NCI-H526 (cell line): ENCODE data around the gene CSTF1.
"Not testable (repeated sequence)": the region's sequence is repeated elsewhere in the genome, so short reads cannot be mapped to it uniquely, and the experiment has no call there.

Experiments
- DNase-seq, 2 experiments: peaks; one replicate each; lab custom pipeline; 2025; lab: John Stamatoyannopoulos, UW

Gene CSTF1

GRCh38 chr20:56409521-56409920 lies 17.1 kb downstream of the CSTF1 start:
- no peak for DNase-seq

DNA sequence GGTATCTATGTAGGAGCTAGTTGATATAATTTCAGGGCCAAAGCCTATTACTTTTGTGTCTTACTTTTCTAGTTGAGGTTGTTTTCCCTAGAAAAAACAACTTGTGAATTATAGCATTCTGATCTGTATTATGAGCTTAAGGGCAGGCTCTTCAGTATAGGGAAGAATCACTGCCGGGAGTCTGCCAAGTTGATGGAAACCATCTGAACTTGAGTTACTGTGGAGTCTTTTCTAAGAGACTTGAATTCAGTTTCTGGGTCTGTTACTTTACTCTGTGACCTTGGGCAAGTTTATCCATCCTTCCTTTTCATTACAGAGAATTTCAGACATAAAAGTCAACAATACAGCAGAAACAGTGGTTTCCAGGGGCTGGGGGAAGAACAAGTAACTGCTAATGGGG lies 17.5 kb downstream of the CSTF1 start:
- no peak for DNase-seq

GRCh38 chr20:56411287-56411686 lies 18.8 kb downstream of the CSTF1 start:
- not testable (repeated sequence) for DNase-seq

- DNase-seq = no peak
Observed at GRCh38 chr20:56411759-56412472, 19.5 kb downstream of the CSTF1 start, which contains the start of gene CASS4. TSS of gene CASS4 (plus strand) at chr20:56412260. CDS start at chr20:56412459, 199 bp downstream.

DNA sequence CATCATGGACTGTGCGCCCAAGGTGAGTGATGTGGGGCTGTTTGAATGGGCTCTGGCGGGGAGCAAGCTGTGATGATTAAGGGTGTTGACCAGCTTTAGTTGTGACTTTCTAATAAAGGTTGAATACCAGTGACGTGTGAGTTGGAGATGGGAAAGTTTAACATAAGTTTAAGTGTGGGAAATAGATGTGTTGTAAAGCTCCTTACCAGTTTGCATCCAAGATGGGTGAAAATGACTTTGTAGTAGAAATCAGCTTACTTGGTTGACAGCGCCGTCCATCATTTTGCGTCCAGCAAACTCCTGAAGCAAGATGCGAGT lies 20.0 kb downstream of the CSTF1 start:
- no peak for DNase-seq

GRCh38 chr20:56412949-56413348 lies 20.5 kb downstream of the CSTF1 start:
- DNase-seq = no peak

DNA sequence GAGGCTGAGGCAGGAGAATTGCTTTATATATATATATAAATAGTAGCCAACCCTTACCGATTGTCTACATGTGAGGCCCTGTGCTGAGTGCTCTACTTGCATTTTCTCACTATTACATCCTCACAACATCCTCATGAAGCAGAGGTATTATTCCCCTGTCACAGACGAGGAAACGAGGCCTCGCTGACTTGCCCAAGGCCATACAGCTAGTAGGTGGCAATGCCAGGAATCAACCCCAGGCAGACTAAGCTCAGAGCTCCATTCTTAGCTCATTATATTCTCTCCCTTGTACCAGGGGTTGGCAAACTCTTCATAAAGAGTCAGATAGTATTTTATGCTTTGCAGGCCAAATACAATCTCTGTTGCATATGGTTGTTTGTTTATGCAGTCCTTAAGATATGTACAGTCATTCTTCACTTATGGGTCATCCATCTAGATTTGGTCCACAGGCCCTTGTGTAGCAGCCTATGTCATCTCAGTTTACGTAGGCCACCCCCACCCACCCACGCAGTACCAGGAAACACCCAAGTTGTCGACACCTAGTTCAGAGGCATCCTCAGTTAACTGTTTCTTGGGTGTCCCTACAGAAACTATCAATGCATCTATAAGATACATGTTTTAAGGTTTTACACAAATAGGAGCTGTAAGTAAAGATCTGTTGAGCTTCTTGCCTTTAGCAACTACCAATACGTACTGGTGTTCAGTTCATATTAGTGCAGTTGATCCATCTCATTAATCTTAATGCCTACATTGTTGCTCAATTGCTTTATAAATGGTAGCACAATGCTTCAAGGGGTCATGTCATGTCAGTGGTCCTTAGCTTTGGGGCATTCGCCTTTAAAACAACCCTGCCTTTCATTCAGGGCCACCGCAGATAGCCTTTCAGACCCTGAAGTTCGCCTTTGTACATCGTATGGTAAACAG lies 22.7 kb downstream of the CSTF1 start:
- no peak for DNase-seq

- no peak for DNase-seq
Observed at GRCh38 chr20:56417402-56417801, 25.0 kb downstream of the CSTF1 start.

GRCh38 chr20:56417911-56418310 lies 25.5 kb downstream of the CSTF1 start:
- DNase-seq = no peak

DNA sequence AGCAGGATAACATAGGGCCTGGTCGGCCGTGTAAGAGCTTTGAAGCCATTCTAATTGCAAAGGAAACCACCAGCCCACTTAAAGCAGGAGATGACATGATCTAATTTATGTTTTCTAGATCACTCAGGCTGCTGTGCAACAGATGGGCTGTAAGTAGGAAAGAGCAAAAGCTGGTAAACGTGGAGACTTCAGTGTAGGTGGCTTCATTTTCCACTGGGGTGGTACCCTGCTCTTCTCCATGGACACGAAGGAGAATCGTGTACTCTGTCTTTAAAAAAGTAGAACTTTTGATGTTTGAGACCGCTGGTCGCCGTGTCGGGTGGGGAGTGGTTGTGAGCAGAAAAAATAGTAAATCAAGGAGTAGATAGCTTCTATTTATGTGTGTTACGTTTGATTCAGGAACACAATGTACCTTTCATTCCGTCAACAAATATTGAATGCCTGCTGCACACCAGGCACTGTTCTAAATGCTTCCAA lies 26.0 kb downstream of the CSTF1 start:
- DNase-seq = no peak

- DNase-seq = no peak
Observed at GRCh38 chr20:56420028-56420427, 27.6 kb downstream of the CSTF1 start.

GRCh38 chr20:56420940-56421688 lies 28.7 kb downstream of the CSTF1 start:
- DNase-seq = no peak

DNA sequence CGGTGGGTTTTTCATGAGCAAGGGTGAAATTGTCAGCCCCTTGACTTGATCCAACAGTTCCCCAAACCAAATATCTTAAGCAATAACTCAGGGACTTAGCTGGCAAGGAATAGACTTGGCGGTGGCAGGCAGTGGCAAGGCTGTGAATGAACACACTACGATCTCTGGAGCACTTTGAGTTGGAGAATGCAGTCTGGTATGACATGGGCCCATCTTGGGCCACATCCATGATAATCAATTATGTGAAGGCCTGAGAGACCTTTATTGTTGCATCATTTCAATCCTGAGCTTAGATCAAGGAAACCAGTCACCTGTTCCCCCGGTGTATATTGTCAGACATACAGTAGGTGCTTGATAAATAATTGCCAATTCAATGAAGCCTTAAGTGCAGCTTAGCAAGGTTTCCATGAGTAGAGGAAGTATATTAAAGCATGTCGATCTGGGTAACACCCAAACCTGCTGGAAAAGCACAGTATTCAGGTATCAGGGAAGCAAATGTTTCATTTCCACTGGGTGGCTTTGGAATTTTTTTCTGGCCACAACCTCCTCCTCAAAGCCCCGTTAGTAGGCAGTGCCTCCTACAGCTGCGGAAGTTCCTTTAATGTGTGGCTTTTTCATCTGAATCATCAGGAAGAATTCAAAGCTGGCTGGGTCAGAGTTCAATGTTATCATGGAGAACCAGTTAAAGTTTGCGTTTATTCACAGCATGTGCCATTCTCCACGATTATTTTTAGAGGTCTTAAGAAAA lies 29.8 kb downstream of the CSTF1 start:
- DNase-seq = no peak

DNA sequence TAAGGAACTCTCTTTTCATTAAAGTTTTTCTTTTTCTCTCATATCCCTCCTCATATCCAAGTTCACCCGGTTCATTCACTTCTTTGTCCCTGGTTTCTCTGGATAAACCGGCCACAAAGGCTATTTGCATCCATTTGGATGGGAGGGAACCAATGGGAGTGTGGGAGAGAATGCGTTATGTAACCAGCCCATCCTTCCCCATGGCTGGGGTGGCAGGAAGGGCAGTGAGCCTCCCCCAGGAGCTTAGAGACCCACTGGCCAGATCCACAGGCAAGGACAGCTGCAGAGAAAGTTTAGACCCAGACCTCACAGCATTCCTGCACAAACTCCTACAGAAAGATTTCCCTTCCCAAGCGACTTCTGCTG lies 30.4 kb downstream of the CSTF1 start:
- peak in 1 of 2 experiments; percentile 4 for DNase-seq

DNA sequence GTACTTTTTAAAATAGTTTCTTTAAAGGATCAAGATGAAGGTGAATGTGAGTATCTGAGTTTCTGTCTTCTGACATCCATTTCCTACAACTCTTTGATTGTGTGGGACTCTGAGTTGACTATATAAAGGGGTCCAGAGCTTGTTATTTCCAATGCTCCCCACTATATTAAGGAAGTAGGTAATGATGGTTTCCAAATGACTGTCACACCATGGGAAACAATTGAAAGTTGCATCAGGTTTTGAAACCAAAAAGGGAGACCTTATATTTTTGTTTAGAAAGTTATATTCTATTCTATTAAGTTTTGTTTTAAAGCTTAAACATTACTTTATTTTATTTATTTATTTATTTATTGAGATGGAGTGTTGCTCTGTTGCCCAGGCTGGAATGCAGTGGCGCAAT lies 30.8 kb downstream of the CSTF1 start:
- no peak for DNase-seq

GRCh38 chr20:56423886-56424285 lies 31.4 kb downstream of the CSTF1 start:
- no peak for DNase-seq

DNA sequence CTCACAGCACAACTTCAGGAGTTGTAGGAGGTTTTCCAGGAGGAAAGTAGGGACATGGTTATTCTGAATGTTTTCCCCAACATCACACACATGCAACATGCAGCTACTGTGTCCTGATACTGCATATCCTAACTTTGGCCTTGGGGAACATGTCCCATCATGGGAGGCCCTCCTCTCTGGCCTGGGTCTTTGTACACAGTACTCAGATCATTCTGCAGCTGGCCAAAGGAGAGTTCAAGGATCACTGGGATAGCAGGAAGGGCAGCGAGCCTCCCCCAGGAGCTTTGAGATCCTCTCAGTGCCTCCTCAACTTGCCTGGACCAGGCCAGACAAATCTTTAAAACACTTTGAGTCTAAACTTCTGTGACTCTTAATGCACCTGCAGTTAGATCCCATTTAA lies 32.5 kb downstream of the CSTF1 start:
- no peak for DNase-seq

DNA sequence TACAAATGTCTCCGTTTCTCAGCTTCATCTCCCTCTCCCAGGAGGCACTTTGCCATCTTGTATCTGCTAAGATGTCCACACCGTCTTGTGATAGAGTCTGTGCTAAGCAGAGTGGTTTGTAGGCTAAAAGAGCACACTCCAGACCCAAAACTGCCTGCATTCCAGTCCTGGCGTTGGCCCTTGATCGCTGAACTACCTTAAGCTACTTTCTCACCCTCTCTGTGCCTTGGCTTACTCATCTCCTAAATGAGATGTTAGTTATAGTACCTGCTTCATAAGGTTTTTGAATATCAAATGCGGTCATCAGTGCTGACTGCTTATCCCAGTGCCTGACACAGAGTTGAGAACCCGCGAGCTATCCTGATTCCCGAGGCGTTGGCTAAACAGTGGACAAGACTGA lies 33.6 kb downstream of the CSTF1 start:
- no peak for DNase-seq

- no peak for DNase-seq
Observed at GRCh38 chr20:56426926-56427325, 34.5 kb downstream of the CSTF1 start.

GRCh38 chr20:56427797-56428196 lies 35.4 kb downstream of the CSTF1 start:
- DNase-seq = no peak

DNA sequence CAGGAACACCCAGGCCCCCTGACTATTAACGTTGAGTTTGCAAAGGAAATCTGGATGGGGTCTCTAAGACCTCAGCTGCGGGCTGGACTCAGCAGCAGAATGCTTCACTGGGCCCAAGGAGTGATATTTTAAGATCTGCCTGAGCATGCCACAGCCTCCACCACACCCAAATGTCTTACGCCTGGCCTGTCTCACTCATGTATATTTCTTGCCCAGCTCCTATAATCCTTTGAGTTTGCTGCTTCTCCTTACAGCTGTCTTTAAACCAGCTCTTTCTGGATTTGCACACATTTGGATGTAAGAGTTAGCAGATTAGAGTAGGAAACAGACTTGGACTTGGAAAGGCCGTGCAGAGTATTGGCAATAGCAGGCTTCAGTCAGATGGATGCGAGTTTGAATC lies 36.0 kb downstream of the CSTF1 start:
- DNase-seq = no peak

GRCh38 chr20:56428881-56429280 lies 36.4 kb downstream of the CSTF1 start:
- no peak for DNase-seq
